8988T (cell line): ENCODE measurements around the gene UGT1A4.
"Not testable (repeated sequence)": the region's sequence is repeated elsewhere in the genome, so short reads cannot be mapped to it uniquely, and the experiment has no call there.

Experiments used
- DNase-seq: peaks from one replicate; pipeline ENCODE4 v3.0.0; 2011

The UGT1A4 gene

GRCh38 chr2:233751212-233752009 lies 32.9 kb downstream of the UGT1A4 start:
- DNase-seq: not testable (repeated sequence)

- DNase-seq: no peak
Measured at GRCh38 chr2:233754872-233755611, 36.5 kb downstream of the UGT1A4 start.

- no peak for DNase-seq
Measured at GRCh38 chr2:233756429-233757081, 38.0 kb downstream of the UGT1A4 start.

- DNase-seq: no peak
Measured at GRCh38 chr2:233758141-233758540, 39.6 kb downstream of the UGT1A4 start.

- DNase-seq: no peak
Measured at GRCh38 chr2:233758849-233759248, 40.3 kb downstream of the UGT1A4 start.

GRCh38 chr2:233760043-233760442 lies 41.5 kb downstream of the UGT1A4 start, which contains the start of gene UGT1A1:
Gene UGT1A1 (plus strand): TSS chr2:233760270. CDS start chr2:233760288, 18 bp downstream.
- DNase-seq: no peak

GRCh38 chr2:233761040-233761769 lies 42.7 kb downstream of the UGT1A4 start:
- DNase-seq: no peak

- no peak for DNase-seq
Measured at GRCh38 chr2:233764264-233764663, 45.7 kb downstream of the UGT1A4 start.

GRCh38 chr2:233764761-233765160 lies 46.2 kb downstream of the UGT1A4 start:
- DNase-seq: no peak

GRCh38 chr2:233766416-233766815 lies 47.9 kb downstream of the UGT1A4 start:
- DNase-seq: no peak

GRCh38 chr2:233768076-233768475 lies 49.5 kb downstream of the UGT1A4 start:
- no peak for DNase-seq

- DNase-seq: no peak
Measured at GRCh38 chr2:233769260-233769659, 50.7 kb downstream of the UGT1A4 start.

GRCh38 chr2:233772153-233772552 lies 53.6 kb downstream of the UGT1A4 start:
- no peak for DNase-seq

GRCh38 chr2:233772583-233772982 lies 54.0 kb downstream of the UGT1A4 start:
- no peak for DNase-seq

GRCh38 chr2:233773854-233774253 lies 55.3 kb downstream of the UGT1A4 start:
- DNase-seq: no peak

- DNase-seq: no peak
Measured at GRCh38 chr2:233775414-233775813, 56.9 kb downstream of the UGT1A4 start.

- DNase-seq: no peak
Measured at GRCh38 chr2:233778030-233778429, 59.5 kb downstream of the UGT1A4 start, which contains the start of gene MROH2A. Gene MROH2A (plus strand): TSS chr2:233778330. CDS start chr2:233779359, 1,029 bp downstream.

- no peak for DNase-seq
Measured at GRCh38 chr2:233779722-233780121, 61.2 kb downstream of the UGT1A4 start.

- DNase-seq: no peak
Measured at GRCh38 chr2:233780771-233781170, 62.2 kb downstream of the UGT1A4 start.

GRCh38 chr2:233789554-233789953 lies 71.0 kb downstream of the UGT1A4 start:
- no peak for DNase-seq

- no peak for DNase-seq
Measured at GRCh38 chr2:233791151-233791882, 72.8 kb downstream of the UGT1A4 start.

GRCh38 chr2:233791883-233792329 lies 73.4 kb downstream of the UGT1A4 start:
- DNase-seq: no peak
